Heart right ventricle (tissue), 16 donors: ENCODE data around the gene THSD8. TPM values are rescaled to one million over a fixed set of nuclear protein-coding genes. Genes with fewer than 3 reads are reported as not detected.
A peak's percentile ranks its signal among the peaks of the same experiment; 100 is the strongest.

Experiments used
- ATAC-seq, 8 donors: fragments of 200-7000 bp; cut with Tn5 transposase; one replicate each; pipeline ENCODE4 v1.9.1; 2020; ENCODE audit warnings: mild to moderate bottlenecking in 8 of 8, moderate library complexity in 8 of 8, moderate number of reproducible peaks in 1 of 8
- DNase-seq, 2 donors: peaks; one replicate each; pipeline ENCODE4 v3.0.0-alpha.2; 2020
- H3K27ac ChIP-seq, 10 donors: fragments of 200-600 bp; sonication (generic) in 2 of 10; one replicate each; pipeline versions ENCODE4 v1.5.0 to v1.8.0; 2020 to 2022; ENCODE audit warnings: mild to moderate bottlenecking in 3 of 10
- H3K27me3 ChIP-seq, 7 donors: fragments of 200-600 bp; one replicate each; pipeline ENCODE4 v1.8.0; 2021 to 2022; ENCODE audit warnings: mild to moderate bottlenecking in 2 of 7
- H3K36me3 ChIP-seq, 9 donors: fragments of 200-600 bp; sonication (generic) in 1 of 9; one replicate each; pipeline versions ENCODE4 v1.5.0 to v1.8.0; 2020 to 2022; ENCODE audit warnings: mild to moderate bottlenecking in 2 of 9
- H3K4me1 ChIP-seq, 9 donors: fragments of 200-600 bp; sonication (generic) in 1 of 9; one replicate each; pipeline versions ENCODE4 v1.5.0 to v1.8.0; 2020 to 2022; ENCODE audit warnings: mild to moderate bottlenecking in 4 of 9
- H3K4me3 ChIP-seq, 10 donors: fragments of 200-600 bp; sonication (generic) in 2 of 10; one replicate each; pipeline versions ENCODE4 v1.5.0 to v1.8.0; 2020 to 2022; ENCODE audit warnings: mild to moderate bottlenecking in 7 of 10, moderate library complexity in 2 of 10
- H3K9me3 ChIP-seq, 11 donors: fragments of 200-600 bp in 10 of 11; sonication (generic) in 2 of 11; one replicate each; pipeline versions ENCODE4 v1.5.0 to v1.8.0; 2013 to 2022; ENCODE audit warnings: mild to moderate bottlenecking in 2 of 11, control low read depth in 1 of 11, moderate library complexity in 1 of 11
- CTCF ChIP-seq, 9 donors: fragments of 200-600 bp; sonication (generic) in 2 of 9; IDR thresholded peaks; one replicate each; pipeline versions ENCODE4 v1.5.0 to v1.8.0; 2021 to 2022; ENCODE audit warnings: antibody characterized with exemption in 9 of 9, mild to moderate bottlenecking in 5 of 9, moderate library complexity in 1 of 9
- WGBS, 2 donors: extraction: QIAGEN DNeasy Blood & Tissue Kit; methylation state at CpG; one replicate each; pipeline ENCODE4 v1.1.7; 2013; ENCODE audit warnings: inconsistent platforms in 1 of 2; 5-methylcytosine and 5-hydroxymethylcytosine counted together
- intact Hi-C, 10 donors: fragments of 100-400 bp; cut with DNase I; formaldehyde crosslinking; loops; one replicate each; pipeline versions ENCODE4 v1.11.1 to v1.14.2; 2022
- polyA plus RNA-seq, 2 donors: library from polyadenylated mRNA; stranded (reverse); fragments of 200-250 nt; gene quantifications; one replicate each; pipeline ENCODE4 v1.2.3, GENCODE V29; 2013
- total RNA-seq, 10 donors: library from RNA; stranded (reverse); fragmentation: NEBNext Ultra II Directional in 3 of 10; extraction: Animal tissue kit (Norgen Biotek cat#: 25700) in 3 of 10; gene quantifications; one replicate each; pipeline versions ENCODE4 v1.2.1 to v1.2.4, GENCODE V29; 2021 to 2023
- donor health status: Arrhythmogenic right ventricular cardiomyopathy.
- donor health status: ischemic (EF 13 %, LVEDD 7.1; RV severe dilation, severe dysfunction).
- donor health status: healthy with polysubstance abuse.
- donor health status: DM: no; HTN: yes; CAD: no.
- donor health status: DM: no; HTN: no; CAD: no.
- donor health status: ischemic (EF 25% LVEDD 6.9; RV normal size, moderate dysfunction).
- donor health status: ischemic (EF 25% LVEDD 5.7; RV mildly dilated, moderate dysfunction).
- donor health status: healthy.
- donor health status: DM: yes; HTN: yes; CAD: no.
- donor health status: Ischemic cardiomyopathy.
- donor health status: ischemic (EF 35%, LVEDD 5.7; RV mildly dilated, moderate dysfunction).
- donor health status: nonischemic (EF 11% LVEDD 7.7; RV severe dilation, severe dysfunction).
- donor health status: DM: yes; HTN: yes; CAD: no.
- donor health status: PGD.
- donor health status: ischemic (EF 29% LVEDD 5.4; RV normal size, mild dysfunction).
- donor health status: nonischemic (EF 23%, LVEDD 6.1; RV moderate dilation, normal function).

The THSD8 gene
- total and polyA plus RNA-seq, 12 donors: 0.72 to 4.8 (median 2.5) TPM

GRCh38 chr19:12786141-12786870 is 15.6 kb upstream of the THSD8 start:
- intact Hi-C loops: no loop called here
- peak overlapping the region in 1 of 10 donors; percentile 19 for H3K4me3 ChIP-seq
- peak in 1 of 8 donors; percentile 25 for ATAC-seq
- no peaks in the 10 kb centered on the region for H3K9me3 ChIP-seq
- H3K27ac ChIP-seq: peak overlapping the region; percentile 94 to 100 (median 99)
- no peak for TF ChIP-seq CTCF (IDR thresholded peaks at IDR 0.05)
- peak; percentile 72 to 74 for DNase-seq
- H3K27me3 ChIP-seq: no peaks in the 10 kb centered on the region
- WGBS, 2 donors: 59 to 67% methylated on average over 18 of the region's 18 CpGs
- H3K36me3 ChIP-seq: no peaks in the 10 kb centered on the region
- peaks cover 57 to 89% (median 81%) of the 10 kb centered on the region in 9 donors for H3K4me1 ChIP-seq

- Histone ChIP-seq H3K4me1 (peaks cover 55 to 83% (median 75%) of the 10 kb centered on the region in 9 donors), H3K9me3 (no peaks in the 10 kb centered on the region), H3K27ac (peak overlapping the region; percentile 94 to 100 (median 99)), H3K36me3 (peaks cover 0 to 2% (median 0%) of the 10 kb centered on the region in 9 donors), H3K4me3 (peak overlapping the region in 1 of 10 donors; percentile 19), H3K27me3 (no peaks in the 10 kb centered on the region)
- ATAC-seq (no peak), DNase-seq (no peak)
- WGBS, 2 donors: 84 to 85% methylated on average over 3 of the region's 3 CpGs
- intact Hi-C loops: no loop called here
- TF ChIP-seq CTCF (IDR thresholded peaks at IDR 0.05): no peak
Observed at GRCh38 chr19:12786952-12787351, 14.9 kb upstream of the THSD8 start.

GRCh38 chr19:12787458-12787857 is 14.4 kb upstream of the THSD8 start:
- DNase-seq: no peak
- Histone ChIP-seq H3K27me3 (no peaks in the 10 kb centered on the region), H3K4me3 (no peak overlapping the region), H3K4me1 (peaks cover 53 to 80% (median 71%) of the 10 kb centered on the region in 9 donors), H3K36me3 (peaks cover 0 to 7% (median 0%) of the 10 kb centered on the region in 9 donors), H3K27ac (peak overlapping the region; percentile 94 to 100 (median 99)), H3K9me3 (no peaks in the 10 kb centered on the region)
- WGBS, 2 donors: 80 to 81% methylated on average over 10 of the region's 10 CpGs
- TF ChIP-seq CTCF (IDR thresholded peaks at IDR 0.05): no peak
- intact Hi-C loops: no loop called here
- ATAC-seq: no peak

GRCh38 chr19:12788042-12788681 is 13.7 kb upstream of the THSD8 start:
- Histone ChIP-seq H3K27me3 (no peaks in the 10 kb centered on the region), H3K27ac (peak overlapping the region; percentile 94 to 100 (median 99)), H3K4me3 (peak overlapping the region in 7 of 10 donors; percentile 80 to 100 (median 89)), H3K36me3 (peaks cover 0 to 15% (median 0%) of the 10 kb centered on the region in 9 donors), H3K4me1 (peaks cover 49 to 73% (median 65%) of the 10 kb centered on the region in 9 donors), H3K9me3 (no peaks in the 10 kb centered on the region)
- intact Hi-C loops: no loop called here
- DNase-seq: no peak
- TF ChIP-seq CTCF (IDR thresholded peaks at IDR 0.05): peak in 1 of 9 donors; percentile 21
- ATAC-seq: no peak
- WGBS, 2 donors: 45 to 50% methylated on average over 4 of the region's 4 CpGs
